GF-D8 (cell line): ENCODE results near the gene SERTAD2.

Experiments used
- DNase-seq: peaks from one replicate; lab custom pipeline; 2025; lab: John Stamatoyannopoulos, UW

Gene SERTAD2

DNA sequence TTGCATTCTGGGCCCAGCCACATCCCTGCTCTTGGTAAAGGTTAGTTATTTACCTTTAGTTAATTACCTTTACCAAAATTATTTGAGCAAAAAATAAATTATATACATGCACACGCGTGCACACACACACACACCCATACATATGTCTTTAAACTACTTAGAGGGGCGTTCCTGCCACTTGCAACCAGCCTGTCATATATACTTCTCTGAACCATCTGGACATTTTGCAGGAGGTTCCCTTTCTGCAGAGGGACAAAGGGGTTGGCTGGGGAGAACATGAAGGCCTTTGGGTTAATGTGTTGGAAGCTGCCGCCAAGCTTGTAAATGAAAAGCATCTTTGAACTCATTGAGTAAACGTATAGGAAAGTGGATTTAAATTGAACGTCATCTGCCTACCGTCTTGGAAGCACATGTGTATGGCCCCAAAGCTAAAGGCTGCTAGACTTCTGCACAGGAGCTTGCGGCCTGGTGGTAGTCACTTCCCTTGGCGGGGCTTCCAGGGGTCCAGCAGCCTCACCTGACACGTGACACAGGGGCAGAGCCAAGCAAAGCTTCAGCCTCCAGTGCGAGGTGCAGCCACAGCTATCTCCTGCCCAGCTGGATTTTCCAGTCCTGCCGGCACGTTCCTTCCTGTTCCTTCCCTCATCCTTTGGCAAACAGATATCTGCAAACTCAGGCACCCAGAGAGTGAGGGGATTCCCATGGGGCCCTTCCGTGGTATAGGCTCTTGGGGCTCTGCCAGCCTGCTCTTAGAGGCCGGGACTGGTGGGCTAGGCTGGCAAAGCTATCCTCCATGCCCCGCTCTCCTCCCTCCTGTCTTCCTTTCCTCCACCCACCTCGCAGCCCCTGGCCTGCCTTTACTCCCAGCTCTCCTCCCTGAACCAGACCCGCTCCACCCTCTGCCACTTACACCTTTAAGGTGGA lies 46.1 kb downstream of the SERTAD2 start:
- DNase-seq = no peak

- peak; percentile 24 for DNase-seq
Observed at GRCh38 chr2:64606479-64607363, 47.0 kb downstream of the SERTAD2 start.

GRCh38 chr2:64605991-64606478 lies 47.7 kb downstream of the SERTAD2 start:
- no peak for DNase-seq

- no peak for DNase-seq
Observed at GRCh38 chr2:64605026-64605471, 48.7 kb downstream of the SERTAD2 start.

DNA sequence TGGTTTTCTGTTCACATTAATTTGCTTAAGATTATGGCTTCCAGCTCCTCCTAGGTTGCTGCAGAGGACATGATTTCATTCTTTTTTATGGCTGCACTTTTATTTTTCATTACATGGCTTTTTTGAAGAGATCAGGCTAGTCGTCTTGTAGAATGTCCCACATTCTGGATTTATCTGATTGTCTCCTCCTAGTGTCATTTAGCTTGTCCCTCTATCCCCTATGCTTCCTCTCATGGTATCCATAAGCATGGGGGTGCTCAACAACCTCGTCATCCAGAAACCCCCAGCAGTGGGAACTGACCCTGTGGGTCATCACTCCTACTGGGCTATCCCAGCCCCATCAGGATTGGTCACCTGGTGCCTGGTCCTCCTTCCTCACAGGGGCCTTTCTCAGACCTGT lies 49.6 kb downstream of the SERTAD2 start:
- DNase-seq = no peak

GRCh38 chr2:64602436-64602835 lies 51.3 kb downstream of the SERTAD2 start:
- no peak for DNase-seq

DNA sequence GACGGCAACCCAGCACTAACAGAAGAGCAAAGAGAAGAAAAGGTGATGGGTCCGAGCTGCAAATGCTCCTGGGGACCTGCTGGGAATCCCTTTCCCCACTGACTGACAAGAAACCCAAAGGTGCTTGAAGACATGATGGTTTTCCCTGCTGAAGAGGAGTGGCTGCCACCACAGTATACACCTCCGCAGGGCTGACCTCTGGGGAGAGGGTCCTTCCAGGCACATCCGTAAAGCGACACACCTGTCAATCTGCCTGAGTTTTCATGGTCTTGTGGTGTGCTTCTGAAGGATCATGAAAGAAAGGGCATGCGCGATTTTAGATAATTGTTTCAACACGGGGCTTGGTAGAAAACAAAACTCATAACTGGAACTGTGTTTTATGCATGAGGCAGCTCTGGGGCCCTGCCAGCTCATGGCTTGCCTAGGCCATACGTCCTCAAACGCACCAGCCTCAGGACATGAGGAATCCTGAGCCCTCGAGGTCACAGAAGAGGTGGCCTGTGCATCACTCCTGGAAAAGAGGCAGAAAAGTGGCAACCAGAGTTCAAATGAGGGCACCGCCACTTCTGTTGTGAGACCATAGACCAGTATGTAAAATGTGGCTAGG lies 51.8 kb downstream of the SERTAD2 start:
- DNase-seq = no peak

- DNase-seq = no peak
Observed at GRCh38 chr2:64601034-64601754, 52.5 kb downstream of the SERTAD2 start.

DNA sequence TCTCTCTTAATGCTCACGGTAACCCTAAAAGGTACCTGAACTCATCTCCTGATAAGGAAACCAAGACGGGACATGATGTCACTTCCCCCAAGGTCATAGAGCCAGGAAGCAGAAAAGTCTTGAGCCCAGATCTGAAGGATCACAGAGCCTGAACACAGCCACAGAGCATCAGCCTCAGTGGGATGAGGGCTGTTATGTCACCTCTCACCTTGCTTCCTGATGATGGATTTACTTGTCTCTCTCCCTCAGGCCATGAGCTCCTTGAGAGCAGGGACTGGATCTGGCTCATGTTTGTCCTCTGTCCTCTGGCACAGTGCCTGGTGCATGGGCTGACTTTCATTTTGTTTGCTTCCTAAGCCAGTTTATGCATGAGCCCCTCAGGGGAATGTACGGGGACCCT lies 54.2 kb downstream of the SERTAD2 start:
- DNase-seq = no peak

DNA sequence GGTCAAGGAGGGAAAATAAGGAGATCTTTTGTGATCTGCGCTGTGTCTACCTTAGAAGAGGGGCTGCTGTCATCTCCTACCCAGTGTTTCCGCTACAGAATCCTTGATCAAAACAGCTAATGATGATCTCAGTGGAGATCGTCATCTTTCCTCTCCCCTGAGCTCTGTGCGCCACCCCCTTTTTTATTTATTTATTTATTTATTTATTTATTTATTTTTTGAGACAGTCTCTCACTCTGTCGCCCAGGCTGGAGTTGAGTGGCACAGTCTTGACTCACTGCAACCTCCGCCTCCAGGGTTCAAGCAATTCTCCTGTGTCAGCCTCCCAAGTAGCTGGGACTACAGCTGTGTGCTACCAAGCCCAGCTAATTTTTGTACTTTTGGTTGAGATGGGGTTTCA lies 55.5 kb downstream of the SERTAD2 start:
- DNase-seq = no peak

GRCh38 chr2:64595397-64596176 lies 58.1 kb downstream of the SERTAD2 start:
- DNase-seq = peak; percentile 16

DNA sequence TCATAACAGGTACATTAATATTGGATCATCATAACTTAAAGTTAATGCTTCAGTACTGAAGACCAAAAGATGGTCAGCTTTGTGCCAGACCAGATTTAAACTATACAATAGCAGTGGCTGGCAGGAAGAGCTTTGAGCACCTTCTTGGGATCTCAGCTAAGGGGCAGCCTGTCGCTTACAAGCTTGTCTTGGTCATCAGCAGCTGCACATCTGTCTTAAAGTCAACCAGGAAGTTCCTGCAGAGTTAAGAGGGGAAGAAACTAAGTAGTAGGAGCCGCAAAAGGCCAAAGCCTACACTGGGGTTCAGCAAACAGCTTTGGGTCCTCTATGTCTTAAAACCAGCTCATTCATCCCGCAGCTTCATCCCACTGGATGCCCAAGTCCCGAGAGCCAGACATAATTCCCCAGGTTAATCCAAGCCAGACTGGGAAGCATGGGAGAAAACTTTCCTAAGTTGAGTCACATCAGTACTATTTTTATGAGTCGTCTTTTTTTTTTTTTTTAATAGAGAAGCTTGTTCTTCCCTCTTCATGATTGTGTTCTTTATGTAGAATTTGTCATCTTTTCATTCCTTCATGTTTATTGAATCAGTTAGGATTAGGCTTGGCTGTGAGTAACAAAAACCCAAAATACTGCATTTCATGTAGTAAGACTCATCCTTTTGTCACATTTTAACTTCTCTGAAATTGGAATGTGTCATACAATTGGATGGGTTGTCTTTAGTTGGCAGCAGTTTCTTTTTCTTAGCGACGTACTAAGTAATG lies 59.3 kb downstream of the SERTAD2 start:
- no peak for DNase-seq

GRCh38 chr2:64593035-64593655 lies 60.6 kb downstream of the SERTAD2 start:
- no peak for DNase-seq

DNA sequence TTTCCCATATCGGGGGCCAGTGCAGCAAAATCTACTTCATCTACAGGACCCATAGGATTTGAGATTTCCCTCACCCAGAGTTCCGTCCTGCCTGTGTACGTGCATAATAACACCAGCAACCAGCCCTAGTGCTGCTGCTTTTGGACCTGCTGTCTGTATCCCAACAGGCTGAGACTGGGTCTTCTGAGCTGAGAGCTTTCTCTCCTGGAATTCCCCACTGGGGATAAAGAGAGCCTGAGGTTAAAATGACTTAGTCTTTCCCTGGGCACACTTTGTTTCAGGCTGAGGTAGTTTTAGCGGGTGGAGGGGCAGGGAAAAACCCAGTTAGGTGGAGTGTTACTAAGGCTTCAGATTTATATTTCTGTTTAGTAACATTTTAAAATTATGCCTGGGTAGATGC lies 62.5 kb downstream of the SERTAD2 start:
- DNase-seq = no peak

DNA sequence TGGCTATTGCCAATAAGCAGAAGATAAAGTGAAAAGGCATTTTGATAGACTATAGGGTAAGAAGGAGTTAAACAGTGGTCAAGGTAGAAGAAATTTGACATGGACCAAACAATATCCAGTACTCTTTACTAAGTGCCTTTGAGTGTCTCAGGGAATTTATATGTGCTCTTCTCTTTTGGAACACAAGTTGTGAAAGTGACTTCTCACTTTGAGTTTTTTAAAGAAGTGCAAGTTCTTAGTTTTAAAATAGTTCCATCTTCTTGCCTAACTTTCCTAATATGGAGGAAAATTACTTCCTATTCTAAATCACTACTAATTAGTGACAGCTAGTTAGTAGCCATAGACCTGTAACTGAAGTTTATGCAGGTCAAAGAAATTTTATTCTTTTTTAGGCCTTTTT lies 66.2 kb downstream of the SERTAD2 start:
- no peak for DNase-seq

- peak; percentile 7 for DNase-seq
Observed at GRCh38 chr2:64586883-64587481, 66.7 kb downstream of the SERTAD2 start.

GRCh38 chr2:64586054-64586453 lies 67.7 kb downstream of the SERTAD2 start:
- no peak for DNase-seq

GRCh38 chr2:64582774-64583340 lies 70.9 kb downstream of the SERTAD2 start:
- DNase-seq = no peak
